Naive thymus-derived CD4-positive, alpha-beta T cell (primary cell): ENCODE results near the gene NR2E1. TPM values are rescaled to one million over a fixed set of nuclear protein-coding genes. Genes with fewer than 3 reads are reported as not detected.

Experiments
- ATAC-seq: fragments of 150-1000 bp; cut with Tn5 transposase; 2 replicates; pipeline ENCODE4 v1.10.0; 2021; ENCODE audit warnings: mild to moderate bottlenecking, moderate library complexity
- CTCF ChIA-PET: fragments of 350-600 bp; sonication (Branson Sonifier 250); formaldehyde crosslinking; loops from one replicate; lab custom pipeline; 2021; ENCODE audit warnings: antibody characterized with exemption; lab: Charles Lee
- POLR2A ChIA-PET: fragments of 350-600 bp; sonication (Branson Sonifier 250); formaldehyde crosslinking; loops from one replicate; lab custom pipeline; 2021; ENCODE audit warnings: antibody characterized with exemption, inconsistent platforms; lab: Charles Lee
- DNase-seq, 9 donors: peaks; one replicate each; pipeline versions ENCODE4 v3.0.0 to v3.0.0-alpha.2; 2020 to 2022; ENCODE audit warnings: mixed read lengths in 1 of 9
- H3K27ac ChIP-seq: one replicate; pipeline ENCODE4 v1.7.0; 2013; ENCODE audit warnings: mild to moderate bottlenecking, low read depth, low read length, moderate library complexity
- H3K27me3 ChIP-seq, 2 donors: one replicate each; pipeline ENCODE4 v1.7.0; 2013; ENCODE audit warnings: low read length in 2 of 2, mild to moderate bottlenecking in 2 of 2, moderate library complexity in 2 of 2; ENCODE audit not compliant: control insufficient read depth in 2 of 2, insufficient read depth in 2 of 2
- H3K36me3 ChIP-seq, 3 experiments: 1 replicate in 2 of 3; 2 replicates in 1 of 3; pipeline ENCODE4 v1.7.0; 2013; ENCODE audit warnings: low read length in 3 of 3, mild to moderate bottlenecking in 3 of 3, moderate library complexity in 1 of 3; ENCODE audit not compliant: insufficient read depth in 3 of 3, control insufficient read depth in 2 of 3
- H3K4me1 ChIP-seq, 2 donors: one replicate each; pipeline ENCODE4 v1.7.0; 2013; ENCODE audit warnings: low read length in 2 of 2, mild to moderate bottlenecking in 2 of 2, moderate library complexity in 1 of 2; ENCODE audit not compliant: control insufficient read depth in 2 of 2, insufficient read depth in 2 of 2
- H3K4me3 ChIP-seq: 2 replicates; pipeline ENCODE4 v1.7.0; 2013; ENCODE audit warnings: mild to moderate bottlenecking, low read length
- H3K9me3 ChIP-seq, 3 experiments: 1 replicate in 2 of 3; 2 replicates in 1 of 3; pipeline ENCODE4 v1.7.0; 2013; ENCODE audit warnings: low read length in 3 of 3; ENCODE audit not compliant: control insufficient read depth in 2 of 3
- H3K27ac Mint-ChIP-seq, 9 donors: one replicate each; pipeline ENCODE4 v1.8.0; 2020 to 2022; ENCODE audit warnings: mixed read lengths in 9 of 9, mild to moderate bottlenecking in 8 of 9, moderate library complexity in 5 of 9, inconsistent platforms in 2 of 9
- H3K27me3 Mint-ChIP-seq, 5 donors: one replicate each; pipeline ENCODE4 v1.8.0; 2021 to 2022; ENCODE audit warnings: mixed read lengths in 5 of 5, mild to moderate bottlenecking in 1 of 5
- H3K36me3 Mint-ChIP-seq, 5 donors: one replicate each; pipeline ENCODE4 v1.8.0; 2020 to 2022; ENCODE audit warnings: mixed read lengths in 5 of 5, mild to moderate bottlenecking in 3 of 5, inconsistent platforms in 1 of 5
- H3K4me1 Mint-ChIP-seq, 7 donors: one replicate each; pipeline ENCODE4 v1.8.0; 2020 to 2022; ENCODE audit warnings: mixed read lengths in 7 of 7, mild to moderate bottlenecking in 3 of 7, inconsistent platforms in 1 of 7
- H3K4me3 Mint-ChIP-seq, 10 donors: one replicate each; pipeline ENCODE4 v1.8.0; 2020 to 2022; ENCODE audit warnings: mild to moderate bottlenecking in 10 of 10, mixed read lengths in 10 of 10, moderate library complexity in 6 of 10, inconsistent platforms in 2 of 10
- H3K9me3 Mint-ChIP-seq, 11 donors: one replicate each; pipeline ENCODE4 v1.8.0; 2020 to 2022; ENCODE audit warnings: mixed read lengths in 11 of 11, mild to moderate bottlenecking in 4 of 11, inconsistent platforms in 1 of 11, moderate library complexity in 1 of 11
- intact Hi-C, 2 donors: fragments of 100-400 bp; cut with micrococcal nuclease; formaldehyde crosslinking; loops; one replicate each; pipeline ENCODE4 v1.15.1; 2023
- polyA plus RNA-seq, 2 donors: library from polyadenylated mRNA; unstranded; fragments of 300-500 nt; fragmentation: Illumina TruSeq; gene quantifications; one replicate each; pipeline ENCODE4 v1.2.3, GENCODE V29; 2021
- total RNA-seq, 6 experiments: library from RNA in 5 of 6; stranded (reverse) in 5 of 6; gene quantifications; 1 replicate in 5 of 6; 2 replicates in 1 of 6; pipeline ENCODE4 v1.2.3 and lab custom pipeline; 2021 to 2026

The NR2E1 gene
- total and polyA plus RNA-seq, 7 experiments from 2014 or later = not detected

- POLR2A ChIA-PET = interaction anchor here (0.5 kb wide), 1 partner anchor 628 kb away, joined by 3 read pairs; no protein-coding TSS in a partner anchor
- Mint-ChIP-seq H3K27ac (no peak overlapping the region), H3K4me1 (peaks cover 13 to 32% (median 22%) of the 10 kb centered on the region in 7 donors), H3K4me3 (no peak overlapping the region), H3K27me3 (peaks cover 86 to 92% (median 90%) of the 10 kb centered on the region in 5 donors), H3K9me3 (peaks cover 0 to 7% (median 0%) of the 10 kb centered on the region in 11 donors), H3K36me3 (peaks cover 0 to 3% (median 0%) of the 10 kb centered on the region in 5 donors)
- ATAC-seq (no peak), DNase-seq (no peak)
- intact Hi-C loops = loop anchor here in 1 of 2 donors (2.0 kb wide), 1 partner anchor 43 kb away; no protein-coding TSS in a partner anchor
- CTCF ChIA-PET = no interaction called here
- H3K4me1 ChIP-seq = peaks cover 0 to 17% of the 10 kb centered on the region in 2 donors
- no peak overlapping the region for H3K27ac ChIP-seq
- H3K9me3 ChIP-seq = no peaks in the 10 kb centered on the region
- H3K27me3 ChIP-seq = peaks cover 4 to 21% of the 10 kb centered on the region in 2 donors
- H3K36me3 ChIP-seq = no peaks in the 10 kb centered on the region
- H3K4me3 ChIP-seq = no peak overlapping the region
These were observed 5.8 kb upstream of the NR2E1 start for GRCh38 chr6:108159981-108160380.

- Mint-ChIP-seq H3K27me3 (peaks cover 82 to 91% (median 88%) of the 10 kb centered on the region in 5 donors), H3K27ac (no peak overlapping the region), H3K9me3 (peaks cover 0 to 12% (median 0%) of the 10 kb centered on the region in 11 donors), H3K4me1 (peaks cover 19 to 35% (median 31%) of the 10 kb centered on the region in 7 donors), H3K4me3 (no peak overlapping the region), H3K36me3 (peaks cover 0 to 3% (median 0%) of the 10 kb centered on the region in 5 donors)
- H3K27ac ChIP-seq = no peak overlapping the region
- H3K4me1 ChIP-seq = peaks cover 0 to 11% of the 10 kb centered on the region in 2 donors
- no peaks in the 10 kb centered on the region for H3K9me3 ChIP-seq
- ChIA-PET CTCF (no interaction called here), POLR2A (no interaction called here)
- peaks cover 4 to 19% of the 10 kb centered on the region in 2 donors for H3K27me3 ChIP-seq
- intact Hi-C loops = no loop called here
- H3K4me3 ChIP-seq = no peak overlapping the region
- H3K36me3 ChIP-seq = no peaks in the 10 kb centered on the region
- DNase-seq (no peak), ATAC-seq (no peak)
These were observed 4.0 kb upstream of the NR2E1 start for GRCh38 chr6:108161724-108162282.

- Histone ChIP-seq H3K9me3 (no peaks in the 10 kb centered on the region), H3K27ac (no peak overlapping the region), H3K4me3 (no peak overlapping the region), H3K4me1 (peaks cover 0 to 9% of the 10 kb centered on the region in 2 donors), H3K27me3 (peaks cover 4 to 19% of the 10 kb centered on the region in 2 donors), H3K36me3 (no peaks in the 10 kb centered on the region)
- Mint-ChIP-seq H3K36me3 (peaks cover 0 to under 1% (median 0%) of the 10 kb centered on the region in 5 donors), H3K27me3 (peaks cover 90 to 97% (median 90%) of the 10 kb centered on the region in 5 donors), H3K27ac (no peak overlapping the region), H3K4me1 (peaks cover 17 to 40% (median 36%) of the 10 kb centered on the region in 7 donors), H3K9me3 (peaks cover 0 to 12% (median 0%) of the 10 kb centered on the region in 11 donors), H3K4me3 (no peak overlapping the region)
- no peak for DNase-seq
- ATAC-seq = no peak
- intact Hi-C loops = no loop called here
- ChIA-PET CTCF (no interaction called here), POLR2A (no interaction called here)
These were observed 2.6 kb upstream of the NR2E1 start for GRCh38 chr6:108163267-108163643.

GRCh38 chr6:108163644-108164542 lies 1.9 kb upstream of the NR2E1 start:
- peaks cover 0 to 12% (median 0%) of the 10 kb centered on the region in 11 donors for H3K9me3 Mint-ChIP-seq
- Histone ChIP-seq H3K9me3 (no peaks in the 10 kb centered on the region), H3K4me3 (no peak overlapping the region), H3K27me3 (peaks cover 4 to 18% of the 10 kb centered on the region in 2 donors), H3K36me3 (no peaks in the 10 kb centered on the region), H3K27ac (no peak overlapping the region), H3K4me1 (peaks cover 0 to 15% of the 10 kb centered on the region in 2 donors)
- DNase-seq = no peak
- intact Hi-C loops = no loop called here
- ChIA-PET CTCF (no interaction called here), POLR2A (no interaction called here)
- H3K4me1 Mint-ChIP-seq = peaks cover 16 to 39% (median 34%) of the 10 kb centered on the region in 7 donors
- peak overlapping the region in 3 of 10 donors; percentile 5 to 33 (median 16) for H3K4me3 Mint-ChIP-seq
- H3K36me3 Mint-ChIP-seq = no peaks in the 10 kb centered on the region
- no peak for ATAC-seq
- peak overlapping the region in 1 of 9 donors; percentile 86 for H3K27ac Mint-ChIP-seq
- H3K27me3 Mint-ChIP-seq = peaks cover 84 to 93% (median 86%) of the 10 kb centered on the region in 5 donors

- H3K4me3 Mint-ChIP-seq = peak overlapping the region in 1 of 10 donors; percentile 16
- Histone ChIP-seq H3K36me3 (no peaks in the 10 kb centered on the region), H3K9me3 (no peaks in the 10 kb centered on the region), H3K4me3 (no peak overlapping the region), H3K27me3 (peaks cover 4 to 23% of the 10 kb centered on the region in 2 donors), H3K27ac (no peak overlapping the region), H3K4me1 (peaks cover 0 to 20% of the 10 kb centered on the region in 2 donors)
- no peaks in the 10 kb centered on the region for H3K36me3 Mint-ChIP-seq
- peak overlapping the region in 1 of 9 donors; percentile 86 for H3K27ac Mint-ChIP-seq
- DNase-seq (no peak), ATAC-seq (no peak)
- ChIA-PET CTCF (no interaction called here), POLR2A (no interaction called here)
- intact Hi-C loops = no loop called here
- peaks cover 0 to 12% (median 0%) of the 10 kb centered on the region in 11 donors for H3K9me3 Mint-ChIP-seq
- peaks cover 85 to 93% (median 86%) of the 10 kb centered on the region in 5 donors for H3K27me3 Mint-ChIP-seq
- H3K4me1 Mint-ChIP-seq = peaks cover 18 to 45% (median 40%) of the 10 kb centered on the region in 7 donors
These were observed 1.3 kb upstream of the NR2E1 start for GRCh38 chr6:108164543-108164814.

- H3K27me3 Mint-ChIP-seq = peaks cover 79 to 93% (median 84%) of the 10 kb centered on the region in 5 donors
- Histone ChIP-seq H3K4me3 (no peak overlapping the region), H3K27ac (no peak overlapping the region), H3K27me3 (peaks cover under 1 to 27% of the 10 kb centered on the region in 2 donors), H3K4me1 (peaks cover 0 to 20% of the 10 kb centered on the region in 2 donors), H3K9me3 (no peaks in the 10 kb centered on the region), H3K36me3 (no peaks in the 10 kb centered on the region)
- ATAC-seq = no peak
- ChIA-PET CTCF (no interaction called here), POLR2A (no interaction called here)
- peaks cover 0 to 12% (median 0%) of the 10 kb centered on the region in 11 donors for H3K9me3 Mint-ChIP-seq
- intact Hi-C loops = no loop called here
- no peak for DNase-seq
- peak overlapping the region in 1 of 9 donors; percentile 86 for H3K27ac Mint-ChIP-seq
- H3K4me1 Mint-ChIP-seq = peaks cover 18 to 45% (median 40%) of the 10 kb centered on the region in 7 donors
- H3K4me3 Mint-ChIP-seq = peak overlapping the region in 9 of 10 donors; percentile 3 to 68 (median 49)
- no peaks in the 10 kb centered on the region for H3K36me3 Mint-ChIP-seq
These were observed 761 bp upstream of the NR2E1 start for GRCh38 chr6:108164815-108165706.
